Fibroblast of lung (primary cell): ENCODE measurements around the gene CLECL1. TPM values are rescaled to one million over a fixed set of nuclear protein-coding genes. Genes with fewer than 3 reads are reported as not detected.

Experiments used
- DNase-seq, 2 donors: peaks; one replicate each; pipeline versions ENCODE4 v3.0.0 to v3.0.0-alpha.2; 2010; ENCODE audit warnings: low read depth in 2 of 2
- H2AFZ ChIP-seq: 2 replicates; pipeline ENCODE4 v1.5.1; 2012; ENCODE audit warnings: low read length, control low read depth, inconsistent platforms
- H3K27ac ChIP-seq: 2 replicates; pipeline ENCODE4 v1.5.1; 2011; ENCODE audit warnings: low read length, control low read depth; ENCODE audit not compliant: insufficient read depth
- H3K27me3 ChIP-seq: 2 replicates; pipeline ENCODE4 v1.5.1; 2011; ENCODE audit warnings: mild to moderate bottlenecking, low read length; ENCODE audit not compliant: control insufficient read depth, insufficient read depth
- H3K36me3 ChIP-seq: 2 replicates; pipeline ENCODE4 v1.5.1; 2011; ENCODE audit warnings: low read length; ENCODE audit not compliant: control insufficient read depth, insufficient read depth
- H3K4me1 ChIP-seq: 2 replicates; pipeline ENCODE4 v1.5.1; 2011; ENCODE audit warnings: low read length; ENCODE audit not compliant: control insufficient read depth, insufficient read depth; ENCODE audit errors: extremely low read depth
- H3K4me2 ChIP-seq: 2 replicates; pipeline ENCODE4 v1.5.1; 2011; ENCODE audit warnings: low read length, control low read depth; ENCODE audit not compliant: insufficient read depth; ENCODE audit errors: extremely low read depth
- H3K4me3 ChIP-seq, 4 experiments: fragments of 200-600 bp in 1 of 4; sonication (generic) in 1 of 4; replicated peaks in 1 of 4; 2 replicates each; pipeline ENCODE4 v1.5.1; 2011 to 2016; ENCODE audit warnings: low read length in 4 of 4, low read depth in 3 of 4, mild to moderate bottlenecking in 3 of 4, control low read depth in 2 of 4, inconsistent platforms in 1 of 4, mixed read lengths in 1 of 4; ENCODE audit not compliant: insufficient read depth in 1 of 4; ENCODE audit errors: control extremely low read depth in 1 of 4
- H3K79me2 ChIP-seq: 2 replicates; pipeline ENCODE4 v1.5.1; 2012; ENCODE audit warnings: mild to moderate bottlenecking, low read length, inconsistent platforms; ENCODE audit not compliant: control insufficient read depth, insufficient read depth
- H3K9ac ChIP-seq: 2 replicates; pipeline ENCODE4 v1.5.1; 2011; ENCODE audit warnings: mild to moderate bottlenecking, low read length, control low read depth; ENCODE audit not compliant: insufficient read depth
- H3K9me3 ChIP-seq: 2 replicates; pipeline ENCODE4 v1.5.1; 2012; ENCODE audit warnings: low read depth, low read length; ENCODE audit not compliant: control insufficient read depth, insufficient read depth
- H4K20me1 ChIP-seq: 2 replicates; pipeline ENCODE4 v1.5.1; 2011; ENCODE audit warnings: low read length; ENCODE audit not compliant: control insufficient read depth, insufficient read depth; ENCODE audit errors: extremely low read depth
- CTCF ChIP-seq, 2 donors: IDR thresholded peaks in 1 of 2; conservative IDR thresholded peaks in 1 of 2; 1 replicate in 1 of 2; 2 replicates in 1 of 2; pipeline ENCODE4 v1.5.1; 2011 to 2012; ENCODE audit warnings: low read length in 2 of 2, control low read depth in 1 of 2, inconsistent platforms in 1 of 2, low read depth in 1 of 2, mild to moderate bottlenecking in 1 of 2
- EZH2 ChIP-seq: IDR thresholded peaks from 2 replicates; pipeline ENCODE4 v1.5.1; 2012; ENCODE audit warnings: low read length, control low read depth, mild to moderate bottlenecking; ENCODE audit errors: missing control alignments
- polyA minus RNA-seq: library from RNA; depleted of rRNA, polyadenylated mRNA; stranded (reverse); fragments of >200 nt; gene quantifications from 2 replicates; pipeline ENCODE4 v1.2.3, GENCODE V29; 2011; ENCODE audit warnings: low replicate concordance
- polyA plus RNA-seq, 2 donors: library from polyadenylated mRNA; depleted of rRNA in 1 of 2; stranded (reverse) in 1 of 2; unstranded in 1 of 2; fragments of >200 nt; gene quantifications; 2 replicates each; pipeline ENCODE4 v1.2.1, GENCODE V29; 2011 to 2012; ENCODE audit warnings: missing spikeins in 1 of 2
- total RNA-seq: library from RNA; depleted of rRNA; stranded (reverse); fragments of >200 nt; gene quantifications from 2 replicates; pipeline ENCODE4 v1.2.1, GENCODE V29; 2014

CLECL1 gene
- not detected in 2 replicates for total RNA-seq
- polyA plus RNA-seq: not detected in 2 replicates
- polyA plus RNA-seq (2012): not detected in 2 replicates
- not detected in 2 replicates for polyA minus RNA-seq

- no peaks in the 10 kb centered on the region for H3K9me3 ChIP-seq
- H4K20me1 ChIP-seq: no peaks in the 10 kb centered on the region
- H3K79me2 ChIP-seq: no peaks in the 10 kb centered on the region
- H3K9ac ChIP-seq: no peak within 1 kb of the TSS
- TF ChIP-seq CTCF (conservative IDR thresholded peaks at IDR 0.05 in 1 of 2, IDR thresholded peaks at IDR 0.05 in 1 of 2; ENCODE audit: low read depth in 1 of 2, low read length in 2 of 2) (no peak), EZH2 (no peak)
- H3K36me3 ChIP-seq: no peaks in the 10 kb centered on the region
- no peak for DNase-seq
- no peak within 1 kb of the TSS for H3K4me3 ChIP-seq
- H3K27ac ChIP-seq: no peak within 1 kb of the TSS
- H2AFZ ChIP-seq: no peak within 1 kb of the TSS
- H3K27me3 ChIP-seq: no peaks in the 10 kb centered on the region
- no peaks in the 10 kb centered on the region for H3K4me1 ChIP-seq
- H3K4me2 ChIP-seq: no peak within 1 kb of the TSS
Observed at GRCh38 chr12:9732921-9733461, at the start of gene CLECL1. CLECL1 (minus strand) TSS chr12:9733097.

DNA sequence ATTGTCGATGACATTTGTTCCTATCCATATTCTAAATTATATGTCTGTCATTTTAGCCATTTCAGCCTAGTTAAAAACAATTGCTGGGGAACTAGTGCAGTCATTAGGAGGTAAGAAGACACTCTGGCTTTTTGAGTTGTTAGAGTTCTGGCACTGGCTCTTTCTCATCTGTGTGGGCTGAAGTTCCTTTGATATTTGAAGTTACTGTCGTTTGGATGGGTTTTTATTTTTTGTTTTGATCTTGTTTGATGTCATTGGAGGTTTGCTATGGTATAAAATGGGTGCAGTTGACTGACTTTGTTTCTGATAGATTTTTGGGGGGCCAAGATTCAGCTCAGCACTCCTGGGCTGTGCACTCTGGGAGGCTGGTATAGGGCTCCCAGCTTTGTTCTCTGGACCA lies 48.5 kb upstream of the CLECL1 start:
- TF ChIP-seq CTCF (conservative IDR thresholded peaks at IDR 0.05 in 1 of 2, IDR thresholded peaks at IDR 0.05 in 1 of 2; ENCODE audit: low read depth in 1 of 2, low read length in 2 of 2): no peak
- no peak for DNase-seq
- Histone ChIP-seq H3K9ac (no peak overlapping the region), H3K9me3 (no peaks in the 10 kb centered on the region), H3K79me2 (no peaks in the 10 kb centered on the region), H4K20me1 (no peaks in the 10 kb centered on the region), H3K27me3 (no peaks in the 10 kb centered on the region), H3K4me2 (no peak overlapping the region), H3K4me3 (no peak overlapping the region), H2AFZ (no peak overlapping the region), H3K36me3 (no peaks in the 10 kb centered on the region), H3K4me1 (no peaks in the 10 kb centered on the region), H3K27ac (no peak overlapping the region)

- no peaks in the 10 kb centered on the region for H4K20me1 ChIP-seq
- H3K36me3 ChIP-seq: no peaks in the 10 kb centered on the region
- H3K27ac ChIP-seq: no peak overlapping the region
- H3K4me2 ChIP-seq: no peak overlapping the region
- DNase-seq: no peak
- H3K4me3 ChIP-seq: no peak overlapping the region
- H3K27me3 ChIP-seq: no peaks in the 10 kb centered on the region
- H3K4me1 ChIP-seq: no peaks in the 10 kb centered on the region
- H3K9ac ChIP-seq: no peak overlapping the region
- no peaks in the 10 kb centered on the region for H3K9me3 ChIP-seq
- TF ChIP-seq CTCF (conservative IDR thresholded peaks at IDR 0.05 in 1 of 2, IDR thresholded peaks at IDR 0.05 in 1 of 2; ENCODE audit: low read depth in 1 of 2, low read length in 2 of 2): no peak
- no peak for TF ChIP-seq EZH2
- no peaks in the 10 kb centered on the region for H3K79me2 ChIP-seq
- H2AFZ ChIP-seq: no peak overlapping the region
Observed at GRCh38 chr12:9779209-9779608, 46.3 kb upstream of the CLECL1 start.
